Putamen (tissue), 1 donor: Measurements from ENCODE around the gene NBL1.

Experiments
- DNase-seq: peaks from one replicate; pipeline ENCODE4 v3.0.0-alpha.2; 2016; ENCODE audit warnings: low spot score

NBL1 gene

GRCh38 chr1:19670787-19671186 lies 26.7 kb downstream of the NBL1 start:
- no peak for DNase-seq

- DNase-seq: peak; percentile 84
Measured at GRCh38 chr1:19672237-19672636, 28.1 kb downstream of the NBL1 start.

GRCh38 chr1:19675797-19676196 lies 31.7 kb downstream of the NBL1 start:
- DNase-seq: no peak

- peak; percentile 65 for DNase-seq
Measured at GRCh38 chr1:19676438-19676922, 32.4 kb downstream of the NBL1 start.

GRCh38 chr1:19678493-19678892 lies 34.4 kb downstream of the NBL1 start:
- no peak for DNase-seq

- DNase-seq: no peak
Measured at GRCh38 chr1:19678931-19679453, 34.9 kb downstream of the NBL1 start.

- no peak for DNase-seq
Measured at GRCh38 chr1:19679691-19680090, 35.6 kb downstream of the NBL1 start.

GRCh38 chr1:19680644-19681043 lies 36.5 kb downstream of the NBL1 start:
- DNase-seq: no peak

GRCh38 chr1:19682257-19682656 lies 38.1 kb downstream of the NBL1 start:
- DNase-seq: peak; percentile 58

- no peak for DNase-seq
Measured at GRCh38 chr1:19682901-19683300, 38.8 kb downstream of the NBL1 start.

GRCh38 chr1:19683351-19683750 lies 39.2 kb downstream of the NBL1 start:
- DNase-seq: no peak

- DNase-seq: no peak
Measured at GRCh38 chr1:19684677-19685076, 40.6 kb downstream of the NBL1 start.

GRCh38 chr1:19685994-19686393 lies 41.9 kb downstream of the NBL1 start:
- DNase-seq: no peak

- DNase-seq: no peak
Measured at GRCh38 chr1:19687414-19687813, 43.3 kb downstream of the NBL1 start.

GRCh38 chr1:19688041-19688842 lies 44.1 kb downstream of the NBL1 start:
- no peak for DNase-seq

GRCh38 chr1:19689085-19689757 lies 45.1 kb downstream of the NBL1 start:
- no peak for DNase-seq

GRCh38 chr1:19689856-19690255 lies 45.7 kb downstream of the NBL1 start:
- no peak for DNase-seq

- DNase-seq: no peak
Measured at GRCh38 chr1:19690342-19690741, 46.2 kb downstream of the NBL1 start.

- DNase-seq: no peak
Measured at GRCh38 chr1:19694298-19694697, 50.2 kb downstream of the NBL1 start.

GRCh38 chr1:19695772-19696171 lies 51.7 kb downstream of the NBL1 start:
- no peak for DNase-seq

- no peak for DNase-seq
Measured at GRCh38 chr1:19696820-19697219, 52.7 kb downstream of the NBL1 start.

GRCh38 chr1:19698181-19698580 lies 54.1 kb downstream of the NBL1 start:
- no peak for DNase-seq

- DNase-seq: no peak
Measured at GRCh38 chr1:19700079-19700777, 56.1 kb downstream of the NBL1 start.
